ENCODE data around the gene FBXO41.

DNA sequence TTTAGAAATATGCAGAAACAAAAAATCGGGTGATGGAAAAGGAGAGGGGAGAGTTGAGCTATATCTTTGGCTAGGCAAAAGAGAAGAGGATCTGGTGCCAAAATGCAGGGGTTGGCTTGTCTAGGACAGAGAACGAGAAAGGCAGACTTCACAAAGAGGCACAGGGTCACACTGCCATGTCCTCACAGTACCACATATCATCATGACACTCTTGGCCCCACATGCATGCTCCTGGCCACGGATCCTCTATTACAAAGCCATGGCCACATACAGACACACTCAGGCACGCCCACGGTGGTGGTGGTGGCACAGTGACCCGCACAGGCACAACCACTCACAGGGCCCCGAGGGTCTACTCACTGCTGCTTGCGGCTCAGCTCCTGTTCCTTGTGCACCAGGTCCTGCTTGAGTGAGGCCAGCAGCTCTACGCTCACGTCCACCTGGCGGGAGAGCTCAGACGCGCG is 15.9 kb downstream of the FBXO41 start:
- TF ChIP-seq, protein P1, sequence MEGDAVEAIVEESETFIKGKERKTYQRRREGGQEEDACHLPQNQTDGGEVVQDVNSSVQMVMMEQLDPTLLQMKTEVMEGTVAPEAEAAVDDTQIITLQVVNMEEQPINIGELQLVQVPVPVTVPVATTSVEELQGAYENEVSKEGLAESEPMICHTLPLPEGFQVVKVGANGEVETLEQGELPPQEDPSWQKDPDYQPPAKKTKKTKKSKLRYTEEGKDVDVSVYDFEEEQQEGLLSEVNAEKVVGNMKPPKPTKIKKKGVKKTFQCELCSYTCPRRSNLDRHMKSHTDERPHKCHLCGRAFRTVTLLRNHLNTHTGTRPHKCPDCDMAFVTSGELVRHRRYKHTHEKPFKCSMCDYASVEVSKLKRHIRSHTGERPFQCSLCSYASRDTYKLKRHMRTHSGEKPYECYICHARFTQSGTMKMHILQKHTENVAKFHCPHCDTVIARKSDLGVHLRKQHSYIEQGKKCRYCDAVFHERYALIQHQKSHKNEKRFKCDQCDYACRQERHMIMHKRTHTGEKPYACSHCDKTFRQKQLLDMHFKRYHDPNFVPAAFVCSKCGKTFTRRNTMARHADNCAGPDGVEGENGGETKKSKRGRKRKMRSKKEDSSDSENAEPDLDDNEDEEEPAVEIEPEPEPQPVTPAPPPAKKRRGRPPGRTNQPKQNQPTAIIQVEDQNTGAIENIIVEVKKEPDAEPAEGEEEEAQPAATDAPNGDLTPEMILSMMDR (IDR thresholded peaks at IDR 0.05; ENCODE audit: insufficient read depth, low read length), result no peak
- TF ChIP-seq SPI1 (IDR thresholded peaks at IDR 0.05; ENCODE audit: borderline replicate concordance, low read depth), result no peak

All from HL-60 (cell line).